Vagina (tissue), 2 donors: Measurements from ENCODE around the gene NHERF2. TPM values are rescaled to one million over a fixed set of nuclear protein-coding genes. Genes with fewer than 3 reads are reported as not detected.

Experiments
- DNase-seq, 2 donors: peaks; one replicate each; pipeline ENCODE4 v3.0.0-alpha.2; 2017; ENCODE audit errors: extremely low spot score in 2 of 2
- H3K27ac ChIP-seq: fragments of 200-600 bp; sonication (generic); one replicate; pipeline ENCODE4 v1.5.1; 2019
- H3K27me3 ChIP-seq: fragments of 200-600 bp; sonication (generic); one replicate; pipeline ENCODE4 v1.5.1; 2019
- H3K36me3 ChIP-seq, 2 donors: fragments of 200-600 bp; sonication (generic); one replicate each; pipeline ENCODE4 v1.5.1; 2017 to 2019
- H3K4me1 ChIP-seq: fragments of 200-600 bp; sonication (generic); one replicate; pipeline ENCODE4 v1.5.1; 2019
- H3K4me3 ChIP-seq, 2 donors: fragments of 200-600 bp; sonication (generic); 1 replicate in 1 of 2; 2 replicates in 1 of 2; pipeline ENCODE4 v1.5.1; 2016 to 2019
- H3K9me3 ChIP-seq: fragments of 200-600 bp; sonication (generic); one replicate; pipeline ENCODE4 v1.5.1; 2019
- CTCF ChIP-seq, 3 experiments: fragments of 450-650 bp in 2 of 3; fragments of 200-600 bp in 1 of 3; sonication (generic) in 1 of 3; IDR thresholded peaks; one replicate each; pipeline ENCODE4 v1.5.1; 2017 to 2019; ENCODE audit warnings: antibody characterized with exemption in 3 of 3, mild to moderate bottlenecking in 2 of 3, moderate library complexity in 2 of 3
- POLR2A ChIP-seq, 2 donors: fragments of 450-650 bp; IDR thresholded peaks; one replicate each; pipeline ENCODE4 v1.6.1; 2017; ENCODE audit warnings: antibody characterized with exemption in 2 of 2, mild to moderate bottlenecking in 2 of 2, moderate library complexity in 2 of 2
- POLR2AphosphoS5 ChIP-seq, 2 donors: sonication (generic); formaldehyde crosslinking; IDR thresholded peaks; one replicate each; pipeline ENCODE4 v1.9.0; 2017; ENCODE audit warnings: antibody characterized with exemption in 2 of 2, mild to moderate bottlenecking in 2 of 2, low read depth in 1 of 2; ENCODE audit not compliant: insufficient read depth in 1 of 2
- intact Hi-C: fragments of 100-400 bp; cut with DNase I; formaldehyde crosslinking; loops from one replicate; pipeline ENCODE4 v1.15.1; 2023
- total RNA-seq: library from RNA; depleted of rRNA; stranded (reverse); fragments of >200 nt; gene quantifications from one replicate; pipeline ENCODE4 v1.2.3, GENCODE V29; 2016

The NHERF2 gene
- total RNA-seq, 1 donor from 2014 or later = 44.7 TPM

DNA sequence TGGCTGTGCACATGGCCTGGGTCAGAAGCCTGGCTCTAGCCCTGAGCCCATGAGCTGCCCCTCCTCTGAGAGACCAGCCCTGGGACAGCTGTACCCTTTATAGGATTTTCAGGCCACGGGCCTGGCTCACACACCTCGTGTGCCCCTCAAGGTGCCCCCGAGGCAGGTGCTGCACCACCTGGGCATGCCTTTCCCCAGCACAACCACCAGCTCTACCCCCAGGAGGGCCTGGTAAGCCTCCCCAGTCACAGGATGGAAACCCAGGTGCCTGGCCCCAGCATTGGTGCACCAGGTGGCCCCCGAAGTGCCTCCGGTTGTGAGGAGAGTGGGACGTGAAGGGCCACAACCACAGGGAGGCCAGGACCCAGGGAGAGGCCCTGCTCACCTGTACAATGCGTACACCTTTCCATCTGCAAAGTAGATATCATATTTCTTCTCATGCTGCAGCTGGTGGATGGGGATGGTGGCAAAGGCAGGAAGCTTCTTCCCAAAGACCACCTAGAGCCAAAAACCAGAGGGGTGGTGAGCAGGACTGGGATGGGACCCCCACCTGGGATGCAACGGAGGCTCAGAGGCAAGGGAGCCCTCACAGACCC lies 23.4 kb upstream of the NHERF2 start:
- TF ChIP-seq POLR2A (IDR thresholded peaks at IDR 0.05) (no peak), POLR2AphosphoS5 (IDR thresholded peaks at IDR 0.05; ENCODE audit: insufficient read depth in 1 of 2, low read depth in 1 of 2) (no peak), CTCF (IDR thresholded peaks at IDR 0.05) (no peak)
- no peak for DNase-seq
- Histone ChIP-seq H3K27me3 (no peaks in the 10 kb centered on the region), H3K9me3 (no peaks in the 10 kb centered on the region), H3K4me1 (peaks cover 51% of the 10 kb centered on the region), H3K36me3 (peaks cover 0 to 48% of the 10 kb centered on the region in 2 donors), H3K4me3 (no peak overlapping the region), H3K27ac (no peak overlapping the region)
- intact Hi-C loops = no loop called here

DNA sequence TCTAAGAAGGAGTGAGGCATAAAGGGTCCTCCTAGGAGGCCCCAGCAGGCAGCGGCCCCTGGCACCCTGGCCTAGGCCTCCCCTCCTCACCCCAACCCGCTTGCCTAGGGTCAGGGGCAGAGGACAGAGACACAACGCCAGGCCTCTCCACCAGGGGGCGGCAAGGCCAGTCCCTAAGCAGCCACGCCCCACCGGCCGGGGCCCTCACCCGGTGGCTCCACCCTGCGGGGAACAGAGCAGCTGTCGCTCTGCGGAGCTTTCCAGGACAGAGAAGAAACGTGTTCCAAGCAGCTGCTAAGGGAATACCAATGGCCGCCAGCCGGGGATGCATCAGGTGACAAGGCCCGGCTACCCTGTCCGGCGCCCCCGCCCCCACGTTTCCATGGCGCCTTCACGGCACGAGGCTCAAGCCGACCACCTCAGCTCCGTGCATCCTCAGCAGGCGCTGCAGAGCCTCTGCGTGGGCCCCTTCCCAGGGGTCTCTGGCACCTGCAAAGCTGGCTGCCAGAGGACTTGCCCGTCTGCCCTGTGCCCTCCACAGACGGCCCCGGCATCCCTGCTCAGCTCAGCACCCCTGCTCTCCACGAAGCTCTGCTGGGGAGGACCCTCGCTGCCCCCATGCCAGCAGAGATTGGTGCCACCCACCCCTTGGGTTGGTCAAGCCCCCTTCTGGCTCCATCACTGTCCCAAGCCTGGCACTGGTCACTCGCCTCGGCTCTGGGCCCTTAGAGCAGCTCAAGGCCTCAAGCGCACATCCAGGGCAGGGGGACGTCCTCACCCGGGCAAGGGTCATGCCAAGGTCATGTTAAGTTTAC lies 22.7 kb upstream of the NHERF2 start:
- Histone ChIP-seq H3K27me3 (no peaks in the 10 kb centered on the region), H3K27ac (no peak overlapping the region), H3K4me3 (no peak overlapping the region), H3K36me3 (peaks cover 0 to 41% of the 10 kb centered on the region in 2 donors), H3K4me1 (peaks cover 58% of the 10 kb centered on the region), H3K9me3 (no peaks in the 10 kb centered on the region)
- no peak for DNase-seq
- intact Hi-C loops = no loop called here
- TF ChIP-seq POLR2AphosphoS5 (IDR thresholded peaks at IDR 0.05; ENCODE audit: insufficient read depth in 1 of 2, low read depth in 1 of 2) (peak in 1 of 2 donors; percentile 13), CTCF (IDR thresholded peaks at IDR 0.05) (peak; percentile 54 to 79 (median 61)), POLR2A (IDR thresholded peaks at IDR 0.05) (no peak)

DNA sequence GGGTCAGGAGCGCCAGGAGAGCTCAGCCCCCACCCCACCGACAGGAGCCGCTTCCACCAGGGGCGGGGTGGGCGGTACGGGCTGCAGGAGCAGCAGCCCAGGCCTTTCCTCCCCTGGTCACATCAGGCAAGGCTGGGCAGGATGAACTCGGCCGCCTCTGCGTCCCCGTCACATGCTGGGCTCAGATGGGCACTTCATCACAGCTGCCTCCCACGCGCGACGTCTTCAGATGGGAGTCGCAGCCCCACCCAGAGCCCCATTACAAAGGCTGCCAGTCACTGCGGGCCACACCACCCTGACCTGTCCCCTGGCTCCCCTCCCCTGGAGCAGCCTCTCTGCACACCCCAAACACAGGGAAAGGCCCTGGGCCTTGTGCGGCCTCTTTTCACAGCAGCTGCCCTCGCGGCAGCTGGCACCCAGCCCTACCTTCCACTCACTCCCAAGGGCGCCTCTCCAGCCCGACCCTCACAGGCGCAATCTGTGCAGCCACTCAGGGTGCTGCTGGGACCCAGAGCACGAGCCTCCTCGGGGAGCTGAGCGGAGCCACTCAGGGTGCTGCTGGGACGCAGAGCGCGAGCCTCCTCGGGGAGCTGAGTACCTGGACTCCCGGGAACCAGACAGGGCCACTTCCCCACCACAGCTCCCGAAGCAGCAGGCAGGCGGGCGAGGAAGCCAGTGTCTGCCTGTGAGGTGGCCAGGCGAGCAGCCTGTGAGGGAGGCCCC lies 21.7 kb upstream of the NHERF2 start:
- no peak for TF ChIP-seq POLR2AphosphoS5 (IDR thresholded peaks at IDR 0.05; ENCODE audit: insufficient read depth in 1 of 2, low read depth in 1 of 2)
- TF ChIP-seq POLR2A (IDR thresholded peaks at IDR 0.05) = no peak
- TF ChIP-seq CTCF (IDR thresholded peaks at IDR 0.05) = no peak
- Histone ChIP-seq H3K27ac (no peak overlapping the region), H3K9me3 (no peaks in the 10 kb centered on the region), H3K36me3 (peaks cover 0 to 32% of the 10 kb centered on the region in 2 donors), H3K4me3 (no peak overlapping the region), H3K4me1 (peaks cover 61% of the 10 kb centered on the region), H3K27me3 (no peaks in the 10 kb centered on the region)
- no peak for DNase-seq
- intact Hi-C loops = no loop called here

DNA sequence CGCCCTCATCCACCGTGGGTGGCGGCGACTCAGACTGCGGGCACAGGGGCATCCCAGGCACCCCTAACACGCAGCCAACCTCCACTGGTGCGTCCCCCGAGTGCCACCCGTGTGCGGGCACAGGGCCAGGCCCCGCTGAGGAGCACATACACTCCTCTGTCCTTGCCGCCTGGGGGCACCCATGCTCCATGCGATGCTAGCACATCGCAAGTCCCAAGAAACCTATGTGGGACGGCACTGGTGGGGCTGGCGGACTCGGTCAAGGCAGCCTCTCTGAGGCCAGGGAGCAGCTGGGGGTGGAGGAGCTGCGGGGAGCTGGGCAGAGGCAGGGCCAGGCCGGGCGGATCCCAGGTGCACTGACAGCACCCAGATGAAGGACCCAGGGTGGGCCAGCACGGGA lies 21.1 kb upstream of the NHERF2 start:
- Histone ChIP-seq H3K4me3 (no peak overlapping the region), H3K9me3 (no peaks in the 10 kb centered on the region), H3K36me3 (peaks cover 0 to 27% of the 10 kb centered on the region in 2 donors), H3K27ac (no peak overlapping the region), H3K4me1 (peaks cover 67% of the 10 kb centered on the region), H3K27me3 (no peaks in the 10 kb centered on the region)
- no peak for DNase-seq
- intact Hi-C loops = no loop called here
- TF ChIP-seq POLR2A (IDR thresholded peaks at IDR 0.05) = no peak
- no peak for TF ChIP-seq POLR2AphosphoS5 (IDR thresholded peaks at IDR 0.05; ENCODE audit: insufficient read depth in 1 of 2, low read depth in 1 of 2)
- TF ChIP-seq CTCF (IDR thresholded peaks at IDR 0.05) = no peak
